IMR-90 (cell line): ENCODE results near the gene CCM2. TPM values are rescaled to one million over a fixed set of nuclear protein-coding genes. Genes with fewer than 3 reads are reported as not detected.

Experiments
- ATAC-seq: fragments of 200-7000 bp; cut with Tn5 transposase; 2 replicates; pipeline ENCODE4 v1.9.1; 2020; ENCODE audit warnings: low read depth, mild to moderate bottlenecking, moderate library complexity
- BruUV-seq: library from RNA; stranded (reverse); fragments of 400-500 nt; replicated peaks from 2 replicates; lab custom pipeline; 2021; lab: Mats Ljungman, UMichigan
- CTCF ChIA-PET: fragments of 300-600 bp; formaldehyde crosslinking; extraction: SDS; loops from one replicate; lab custom pipeline; 2021; ENCODE audit warnings: antibody characterized with exemption; lab: Yijun Ruan, JAX
- POLR2A ChIA-PET: fragments of 300-600 bp; sonication (Branson Sonifier 250); formaldehyde crosslinking; loops from one replicate; lab custom pipeline; 2022; ENCODE audit warnings: antibody characterized with exemption; ENCODE audit not compliant: unreplicated experiment; lab: Charles Lee
- DNase-seq: peaks from one replicate; pipeline ENCODE4 v3.0.0; 2013
- H2AFZ ChIP-seq: replicated peaks from 2 replicates; pipeline ENCODE3; 2013; ENCODE audit warnings: low read length, mild to moderate bottlenecking; ENCODE audit not compliant: poor library complexity
- H2AK5ac ChIP-seq: 2 replicates; pipeline ENCODE4 v1.6.1; 2013; ENCODE audit warnings: low read depth, low read length, inconsistent platforms
- H2AK9ac ChIP-seq: replicated peaks from 2 replicates; pipeline ENCODE3; 2013; ENCODE audit warnings: mild to moderate bottlenecking, low read depth, low read length, moderate library complexity; ENCODE audit not compliant: poor library complexity
- H2BK120ac ChIP-seq: 2 replicates; pipeline ENCODE4 v1.6.1; 2013; ENCODE audit warnings: low read depth, low read length, inconsistent platforms
- H2BK15ac ChIP-seq: 3 replicates; pipeline ENCODE4 v1.6.1; 2013; ENCODE audit warnings: low read depth, low read length, inconsistent platforms
- H2BK20ac ChIP-seq: 2 replicates; pipeline ENCODE4 v1.6.1; 2013; ENCODE audit warnings: low read depth, mild to moderate bottlenecking, inconsistent platforms, low read length, moderate library complexity
- H2BK5ac ChIP-seq: 2 replicates; pipeline ENCODE4 v1.6.1; 2013; ENCODE audit warnings: mild to moderate bottlenecking, low read depth, low read length, inconsistent platforms; ENCODE audit not compliant: poor library complexity, severe bottlenecking
- H3K14ac ChIP-seq: replicated peaks from 2 replicates; pipeline ENCODE4 v1.6.1; 2013; ENCODE audit warnings: low read depth, low read length, inconsistent platforms
- H3K18ac ChIP-seq: 2 replicates; pipeline ENCODE4 v1.6.1; 2013; ENCODE audit warnings: low read depth, low read length, control low read depth
- H3K23ac ChIP-seq: 2 replicates; pipeline ENCODE4 v1.6.1; 2013; ENCODE audit warnings: low read depth, low read length, inconsistent platforms
- H3K27ac ChIP-seq: 2 replicates; pipeline ENCODE4 v1.5.1; 2013; ENCODE audit warnings: mild to moderate bottlenecking, control low read depth, low read length; ENCODE audit not compliant: insufficient read depth
- H3K27me3 ChIP-seq: 2 replicates; pipeline ENCODE4 v1.6.1; 2013; ENCODE audit warnings: low read length; ENCODE audit not compliant: control insufficient read depth, insufficient read depth
- H3K36me3 ChIP-seq: 2 replicates; pipeline ENCODE4 v1.6.1; 2013; ENCODE audit warnings: low read length, mixed read lengths; ENCODE audit not compliant: control insufficient read depth, insufficient read depth
- H3K4ac ChIP-seq: 2 replicates; pipeline ENCODE4 v1.6.1; 2013; ENCODE audit warnings: low read depth, low read length, inconsistent platforms
- H3K4me1 ChIP-seq: 2 replicates; pipeline ENCODE4 v1.6.1; 2013; ENCODE audit warnings: low read length, mixed read lengths; ENCODE audit not compliant: control insufficient read depth, insufficient read depth
- H3K4me2 ChIP-seq: 2 replicates; pipeline ENCODE4 v1.6.1; 2013; ENCODE audit warnings: low read depth, mild to moderate bottlenecking, control low read depth, low read length, moderate library complexity
- H3K4me3 ChIP-seq: 2 replicates; pipeline ENCODE4 v1.5.1; 2013; ENCODE audit warnings: low read depth, mild to moderate bottlenecking, control low read depth, low read length, moderate library complexity; ENCODE audit not compliant: insufficient read depth
- H3K56ac ChIP-seq: 2 replicates; pipeline ENCODE4 v1.6.1; 2013; ENCODE audit warnings: low read length, inconsistent platforms; ENCODE audit not compliant: insufficient read depth; ENCODE audit errors: extremely low read depth
- H3K79me1 ChIP-seq, 2 experiments: 2 replicates each; pipeline ENCODE4 v1.6.1; 2013; ENCODE audit warnings: low read length in 2 of 2, inconsistent platforms in 1 of 2, low read depth in 1 of 2
- H3K9ac ChIP-seq: 2 replicates; pipeline ENCODE4 v1.6.1; 2013; ENCODE audit warnings: low read depth, low read length, control low read depth
- H3K9me1 ChIP-seq: 2 replicates; pipeline ENCODE4 v1.6.1; 2013; ENCODE audit warnings: low read length, inconsistent platforms; ENCODE audit not compliant: insufficient read depth
- H3K9me3 ChIP-seq: 2 replicates; pipeline ENCODE4 v1.6.1; 2013; ENCODE audit warnings: low read length; ENCODE audit not compliant: control insufficient read depth, insufficient read depth
- H4K20me1 ChIP-seq: 2 replicates; pipeline ENCODE4 v1.6.1; 2013; ENCODE audit warnings: low read length, inconsistent platforms; ENCODE audit not compliant: insufficient read depth
- H4K5ac ChIP-seq: 2 replicates; pipeline ENCODE4 v1.6.1; 2013; ENCODE audit warnings: mild to moderate bottlenecking, low read depth, low read length, control low read depth
- H4K8ac ChIP-seq, 2 experiments: 2 replicates each; pipeline ENCODE4 v1.6.1; 2013; ENCODE audit warnings: low read depth in 2 of 2, low read length in 2 of 2, control low read depth in 1 of 2, inconsistent platforms in 1 of 2
- H4K91ac ChIP-seq: 2 replicates; pipeline ENCODE4 v1.6.1; 2013; ENCODE audit warnings: low read depth, low read length, inconsistent platforms; ENCODE audit not compliant: insufficient read depth
- BHLHE40 ChIP-seq: fragments of 150-350 bp; IDR thresholded peaks from 2 replicates; pipeline ENCODE4 v1.6.1; 2016; ENCODE audit warnings: mild to moderate bottlenecking, low read depth, low read length
- CEBPB ChIP-seq: IDR thresholded peaks from 2 replicates; pipeline ENCODE4 v1.6.1; 2012; ENCODE audit warnings: low read depth, low read length, improper control_type of control experiment
- FOS ChIP-seq: fragments of 150-350 bp; IDR thresholded peaks from 2 replicates; pipeline ENCODE4 v1.6.1; 2016; ENCODE audit warnings: low read depth, low read length
- MAFK ChIP-seq: IDR thresholded peaks from 2 replicates; pipeline ENCODE4 v1.6.1; 2012; ENCODE audit warnings: low read depth, low read length, improper control_type of control experiment
- MAZ ChIP-seq: IDR thresholded peaks from 2 replicates; pipeline ENCODE4 v1.6.1; 2012; ENCODE audit warnings: low read depth, mild to moderate bottlenecking, low read length, improper control_type of control experiment, moderate library complexity, borderline replicate concordance
- MXI1 ChIP-seq: IDR thresholded peaks from 2 replicates; pipeline ENCODE4 v1.6.1; 2012; ENCODE audit warnings: low read depth, mild to moderate bottlenecking, low read length, moderate library complexity, borderline replicate concordance
- NFE2L2 ChIP-seq: fragments of 150-350 bp; IDR thresholded peaks from 2 replicates; pipeline ENCODE4 v1.6.1; 2016; ENCODE audit warnings: low read depth, mild to moderate bottlenecking, low read length
- RAD21 ChIP-seq: IDR thresholded peaks from 2 replicates; pipeline ENCODE4 v1.6.1; 2012; ENCODE audit warnings: low read length, improper control_type of control experiment
- RCOR1 ChIP-seq: IDR thresholded peaks from 2 replicates; pipeline ENCODE4 v1.6.1; 2012; ENCODE audit warnings: mild to moderate bottlenecking, low read length, improper control_type of control experiment; ENCODE audit not compliant: insufficient replicate concordance
- RFX5 ChIP-seq: IDR thresholded peaks from 2 replicates; pipeline ENCODE4 v1.8.0; 2012; ENCODE audit warnings: low read depth, mild to moderate bottlenecking, low read length, moderate library complexity
- SMC3 ChIP-seq: fragments of 150-350 bp; IDR thresholded peaks from 2 replicates; pipeline ENCODE4 v1.6.1; 2016; ENCODE audit warnings: low read depth, mild to moderate bottlenecking, antibody characterized with exemption, low read length, moderate library complexity
- WGBS, 2 experiments: methylation state at CpG; one replicate each; pipeline versions ENCODE4 v1.1.5 to v1.1.7; 2013; ENCODE audit warnings: missing lambda C conversion rate in 2 of 2; ENCODE audit not compliant: insufficient read length in 1 of 2; ENCODE audit errors: extremely low coverage in 2 of 2; 5-methylcytosine and 5-hydroxymethylcytosine counted together
- dilution Hi-C: fragments of 300-500 bp; cut with HindIII; formaldehyde crosslinking; loops from one replicate; pipeline ENCODE4 v1.14.3; 2018; ENCODE audit warnings: low sequenced_read_pairs; ENCODE audit not compliant: unreplicated experiment
- in situ Hi-C: fragments of 300-500 bp; cut with MboI; formaldehyde crosslinking; loops from 3 replicates; pipeline ENCODE4 v1.14.3; 2019; ENCODE audit warnings: low sequenced_read_pairs, inconsistent platforms, mixed read lengths
- intact Hi-C: fragments of 100-400 bp; cut with micrococcal nuclease; formaldehyde crosslinking; loops from 2 replicates; pipeline ENCODE4 v1.10.0; 2022
- polyA plus RNA-seq, 3 experiments: library from polyadenylated mRNA; depleted of rRNA; stranded (reverse); fragments of >200 nt; gene quantifications; 2 replicates each; pipeline ENCODE4 v1.2.3, GENCODE V29; 2012; ENCODE audit warnings: low replicate concordance in 1 of 3
- total RNA-seq: library from RNA; depleted of rRNA; stranded (reverse); fragments of >200 nt; gene quantifications from 2 replicates; pipeline ENCODE4 v1.2.3, GENCODE V29; 2012
- TF ChIP-seq, protein P1 (sequence below): fragments of 150-350 bp; IDR thresholded peaks from 2 replicates; pipeline ENCODE4 v1.6.1; 2016; ENCODE audit warnings: low read depth, mild to moderate bottlenecking, low read length, moderate library complexity, borderline replicate concordance
- TF ChIP-seq, protein P2 (sequence below): conservative IDR thresholded peaks from 2 replicates; pipeline ENCODE4 v1.5.1; 2012; ENCODE audit warnings: mild to moderate bottlenecking, low read depth, low read length, improper control_type of control experiment

CCM2 gene
- total and polyA plus RNA-seq, 2 of the 4 experiments (the other 2 are of a cell fraction), result 65.2 to 78.5 TPM

DNA sequence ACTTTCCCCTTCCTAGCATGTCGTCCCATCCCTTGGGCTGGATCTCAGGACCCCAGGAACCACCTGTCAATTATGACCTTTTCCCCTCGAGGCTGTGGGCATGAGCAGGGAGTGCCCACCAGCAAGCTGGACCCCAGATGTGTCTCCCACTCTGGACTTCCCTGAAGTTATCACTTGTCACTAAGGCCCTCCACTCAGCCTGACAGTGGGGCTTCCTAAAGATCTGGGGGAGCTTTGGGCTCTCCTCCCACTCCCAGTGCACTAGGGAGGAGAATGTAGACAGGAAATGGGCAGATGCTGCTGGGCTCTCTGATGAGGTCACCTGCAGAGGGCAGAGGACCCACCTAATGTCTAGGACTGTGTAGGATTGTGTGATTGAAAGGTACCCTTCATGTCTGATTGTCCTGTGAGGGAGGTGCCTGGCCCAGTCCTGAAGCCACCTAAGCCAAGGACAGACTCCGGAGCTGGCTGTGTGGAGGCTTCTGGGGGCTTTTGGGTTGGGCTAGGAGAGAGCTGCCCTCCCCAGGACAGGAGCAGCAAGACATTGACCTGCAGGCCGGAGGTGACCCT lies 39.9 kb upstream of the CCM2 start:
- 30% methylated on average over 2 of the region's 4 CpGs; no CpG with 5 or more reads in 1 of the 2 experiments for WGBS, 2 experiments
- H3K27ac ChIP-seq, result no peak overlapping the region
- H2BK120ac ChIP-seq, result no peak overlapping the region
- no peaks in the 10 kb centered on the region for H3K9me1 ChIP-seq
- no peak overlapping the region for H3K4me3 ChIP-seq
- no peak for DNase-seq
- TF ChIP-seq NFE2L2, result no peak
- no peak for TF ChIP-seq BHLHE40
- TF ChIP-seq MXI1, result no peak
- TF ChIP-seq, protein P1, sequence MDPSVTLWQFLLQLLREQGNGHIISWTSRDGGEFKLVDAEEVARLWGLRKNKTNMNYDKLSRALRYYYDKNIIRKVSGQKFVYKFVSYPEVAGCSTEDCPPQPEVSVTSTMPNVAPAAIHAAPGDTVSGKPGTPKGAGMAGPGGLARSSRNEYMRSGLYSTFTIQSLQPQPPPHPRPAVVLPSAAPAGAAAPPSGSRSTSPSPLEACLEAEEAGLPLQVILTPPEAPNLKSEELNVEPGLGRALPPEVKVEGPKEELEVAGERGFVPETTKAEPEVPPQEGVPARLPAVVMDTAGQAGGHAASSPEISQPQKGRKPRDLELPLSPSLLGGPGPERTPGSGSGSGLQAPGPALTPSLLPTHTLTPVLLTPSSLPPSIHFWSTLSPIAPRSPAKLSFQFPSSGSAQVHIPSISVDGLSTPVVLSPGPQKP, result no peak
- no peak for TF ChIP-seq SMC3
- TF ChIP-seq RCOR1, result no peak
- TF ChIP-seq RFX5, result no peak
- no peak for TF ChIP-seq RAD21
- no peak for TF ChIP-seq CEBPB
- no peak for TF ChIP-seq MAZ
- TF ChIP-seq MAFK, result no peak
- TF ChIP-seq, protein P2, sequence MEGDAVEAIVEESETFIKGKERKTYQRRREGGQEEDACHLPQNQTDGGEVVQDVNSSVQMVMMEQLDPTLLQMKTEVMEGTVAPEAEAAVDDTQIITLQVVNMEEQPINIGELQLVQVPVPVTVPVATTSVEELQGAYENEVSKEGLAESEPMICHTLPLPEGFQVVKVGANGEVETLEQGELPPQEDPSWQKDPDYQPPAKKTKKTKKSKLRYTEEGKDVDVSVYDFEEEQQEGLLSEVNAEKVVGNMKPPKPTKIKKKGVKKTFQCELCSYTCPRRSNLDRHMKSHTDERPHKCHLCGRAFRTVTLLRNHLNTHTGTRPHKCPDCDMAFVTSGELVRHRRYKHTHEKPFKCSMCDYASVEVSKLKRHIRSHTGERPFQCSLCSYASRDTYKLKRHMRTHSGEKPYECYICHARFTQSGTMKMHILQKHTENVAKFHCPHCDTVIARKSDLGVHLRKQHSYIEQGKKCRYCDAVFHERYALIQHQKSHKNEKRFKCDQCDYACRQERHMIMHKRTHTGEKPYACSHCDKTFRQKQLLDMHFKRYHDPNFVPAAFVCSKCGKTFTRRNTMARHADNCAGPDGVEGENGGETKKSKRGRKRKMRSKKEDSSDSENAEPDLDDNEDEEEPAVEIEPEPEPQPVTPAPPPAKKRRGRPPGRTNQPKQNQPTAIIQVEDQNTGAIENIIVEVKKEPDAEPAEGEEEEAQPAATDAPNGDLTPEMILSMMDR, result no peak
- no peak for TF ChIP-seq FOS
- no TSS peak for BruUV-seq
- H3K18ac ChIP-seq, result no peak overlapping the region
- no peaks in the 10 kb centered on the region for H3K36me3 ChIP-seq
- POLR2A ChIA-PET, result no interaction called here
- H2BK5ac ChIP-seq, result no peak overlapping the region
- CTCF ChIA-PET, result no interaction called here
- H2AFZ ChIP-seq, result no peak overlapping the region
- intact Hi-C loops (no loop called here), in situ Hi-C loops (loop anchor here (10.0 kb wide), 1 partner anchor 175 kb away; no protein-coding TSS in a partner anchor), dilution Hi-C loops (no loop called here)
- no peak overlapping the region for H3K4me2 ChIP-seq
- no peak overlapping the region for H3K56ac ChIP-seq
- no peak overlapping the region for H2BK20ac ChIP-seq
- no peak overlapping the region for H3K14ac ChIP-seq
- H4K20me1 ChIP-seq, result no peaks in the 10 kb centered on the region
- no peak for ATAC-seq
- no peak overlapping the region for H2AK9ac ChIP-seq
- no peak overlapping the region for H3K4ac ChIP-seq
- H3K23ac ChIP-seq, result no peak overlapping the region
- H4K91ac ChIP-seq, result no peak overlapping the region
- no peak overlapping the region for H4K8ac ChIP-seq
- H2AK5ac ChIP-seq, result no peak overlapping the region
- H3K9me3 ChIP-seq, result no peaks in the 10 kb centered on the region
- H3K79me1 ChIP-seq, result no peaks in the 10 kb centered on the region
- H3K4me1 ChIP-seq, result peaks cover 5% of the 10 kb centered on the region; the same call in 1 of the 2 replicates
- no peak overlapping the region for H3K9ac ChIP-seq
- no peak overlapping the region for H2BK15ac ChIP-seq
- peaks cover 24% of the 10 kb centered on the region for H3K27me3 ChIP-seq
- H4K5ac ChIP-seq, result no peak overlapping the region
